DOHH2 (cell line): ENCODE results near the gene FOXN1.

Experiments
- H3F3A ChIP-seq: fragments of 200-600 bp; sonication (generic), shearing (Covaris generic); 2 replicates; pipeline ENCODE4 v1.6.0; 2016; ENCODE audit warnings: antibody characterized with exemption, mild to moderate bottlenecking; ENCODE audit not compliant: control insufficient read depth, insufficient read depth
- H3K27ac ChIP-seq: fragments of 200-600 bp; sonication (generic); 2 replicates; pipeline ENCODE4 v1.5.1; 2014; ENCODE audit warnings: low read depth, mild to moderate bottlenecking, low read length, moderate library complexity
- H3K27me3 ChIP-seq: fragments of 200-600 bp; sonication (generic); 2 replicates; pipeline ENCODE4 v1.6.1; 2014; ENCODE audit warnings: mild to moderate bottlenecking, low read length, mixed read lengths; ENCODE audit not compliant: control insufficient read depth
- H3K36me3 ChIP-seq: fragments of 200-600 bp; sonication (generic); 2 replicates; pipeline ENCODE4 v1.6.1; 2014; ENCODE audit warnings: mild to moderate bottlenecking, low read length, moderate library complexity, mixed read lengths; ENCODE audit not compliant: control insufficient read depth
- H3K4me1 ChIP-seq: fragments of 200-600 bp; sonication (generic); 2 replicates; pipeline ENCODE4 v1.6.1; 2014; ENCODE audit warnings: mild to moderate bottlenecking, low read length, mixed read lengths; ENCODE audit not compliant: control insufficient read depth
- H3K4me2 ChIP-seq: fragments of 200-600 bp; sonication (generic); 2 replicates; pipeline ENCODE4 v1.6.0; 2014; ENCODE audit warnings: mild to moderate bottlenecking, low read length, moderate library complexity
- H3K4me3 ChIP-seq: fragments of 200-600 bp; sonication (generic); 2 replicates; pipeline ENCODE4 v1.5.1; 2014; ENCODE audit warnings: mild to moderate bottlenecking, low read length, mixed read lengths
- H3K79me2 ChIP-seq: fragments of 200-600 bp; sonication (generic); 2 replicates; pipeline ENCODE4 v1.6.1; 2014; ENCODE audit warnings: mild to moderate bottlenecking, low read length, mixed read lengths; ENCODE audit not compliant: control insufficient read depth
- H3K9me2 ChIP-seq: fragments of 200-600 bp; sonication (generic); replicated peaks from 2 replicates; pipeline ENCODE4 v1.6.1; 2014; ENCODE audit warnings: mild to moderate bottlenecking, low read length, mixed read lengths; ENCODE audit not compliant: control insufficient read depth
- H3K9me3 ChIP-seq: fragments of 200-600 bp; sonication (generic); 2 replicates; pipeline ENCODE4 v1.6.1; 2014; ENCODE audit warnings: antibody characterized with exemption, low read length, mixed read lengths; ENCODE audit not compliant: control insufficient read depth, insufficient read depth
- H4K20me1 ChIP-seq: fragments of 200-600 bp; sonication (generic); 2 replicates; pipeline ENCODE4 v1.6.0; 2014; ENCODE audit warnings: low read depth, mild to moderate bottlenecking, antibody characterized with exemption, low read length, moderate library complexity; ENCODE audit not compliant: control insufficient read depth, insufficient read depth
- EZH2phosphoT487 ChIP-seq: fragments of 200-600 bp; sonication (generic); IDR thresholded peaks from 2 replicates; pipeline ENCODE4 v1.6.1; 2017; ENCODE audit warnings: borderline replicate concordance, mild to moderate bottlenecking, antibody characterized with exemption, low read length, moderate library complexity, mixed read lengths
- TF ChIP-seq, protein P1 (sequence below): fragments of 200-600 bp; sonication (generic); IDR thresholded peaks from one replicate; pipeline ENCODE4 v1.5.1; 2014; ENCODE audit warnings: antibody characterized with exemption, mild to moderate bottlenecking, low read depth, low read length; ENCODE audit not compliant: poor library complexity, severe bottlenecking

FOXN1 gene

DNA sequence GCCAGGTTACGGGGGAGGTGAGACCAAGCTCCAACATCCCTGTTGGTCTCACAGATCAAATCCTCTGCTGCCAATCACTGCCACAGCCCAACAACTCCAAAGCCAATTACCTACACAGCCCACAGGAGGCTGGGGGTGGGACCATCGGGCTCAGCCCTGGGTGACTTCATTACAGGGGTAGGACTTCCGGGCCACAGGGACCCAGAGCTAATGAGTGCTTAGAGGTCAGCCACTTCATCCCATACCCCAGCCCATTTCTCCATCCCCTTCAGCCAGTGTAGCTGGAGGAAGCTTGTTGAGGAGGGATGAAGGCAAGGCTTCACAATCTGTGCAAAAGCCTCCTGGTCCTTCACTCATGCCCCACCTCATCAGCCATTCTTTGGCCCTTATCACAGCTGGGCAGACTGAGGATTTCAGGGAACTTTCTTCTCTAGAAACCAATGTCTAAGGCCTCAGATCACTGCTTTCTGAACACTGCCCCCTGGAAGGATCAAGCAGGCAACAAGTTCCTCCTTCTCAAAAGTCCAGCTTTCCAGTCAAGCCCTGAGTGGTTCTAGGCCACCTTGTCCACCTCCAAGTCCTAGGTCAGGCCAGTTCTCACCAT, 5.8 kb downstream of the FOXN1 start:
- no peaks in the 10 kb centered on the region for H4K20me1 ChIP-seq
- H3K9me3 ChIP-seq = peaks cover 14% of the 10 kb centered on the region; the same call in 1 of the 2 replicates
- H3K4me3 ChIP-seq = no peak overlapping the region
- H3K4me2 ChIP-seq = no peak overlapping the region
- H3K36me3 ChIP-seq = no peaks in the 10 kb centered on the region
- no peaks in the 10 kb centered on the region for H3F3A ChIP-seq
- H3K27me3 ChIP-seq = peaks cover 11% of the 10 kb centered on the region
- H3K9me2 ChIP-seq = no peaks in the 10 kb centered on the region
- TF ChIP-seq, protein P1, sequence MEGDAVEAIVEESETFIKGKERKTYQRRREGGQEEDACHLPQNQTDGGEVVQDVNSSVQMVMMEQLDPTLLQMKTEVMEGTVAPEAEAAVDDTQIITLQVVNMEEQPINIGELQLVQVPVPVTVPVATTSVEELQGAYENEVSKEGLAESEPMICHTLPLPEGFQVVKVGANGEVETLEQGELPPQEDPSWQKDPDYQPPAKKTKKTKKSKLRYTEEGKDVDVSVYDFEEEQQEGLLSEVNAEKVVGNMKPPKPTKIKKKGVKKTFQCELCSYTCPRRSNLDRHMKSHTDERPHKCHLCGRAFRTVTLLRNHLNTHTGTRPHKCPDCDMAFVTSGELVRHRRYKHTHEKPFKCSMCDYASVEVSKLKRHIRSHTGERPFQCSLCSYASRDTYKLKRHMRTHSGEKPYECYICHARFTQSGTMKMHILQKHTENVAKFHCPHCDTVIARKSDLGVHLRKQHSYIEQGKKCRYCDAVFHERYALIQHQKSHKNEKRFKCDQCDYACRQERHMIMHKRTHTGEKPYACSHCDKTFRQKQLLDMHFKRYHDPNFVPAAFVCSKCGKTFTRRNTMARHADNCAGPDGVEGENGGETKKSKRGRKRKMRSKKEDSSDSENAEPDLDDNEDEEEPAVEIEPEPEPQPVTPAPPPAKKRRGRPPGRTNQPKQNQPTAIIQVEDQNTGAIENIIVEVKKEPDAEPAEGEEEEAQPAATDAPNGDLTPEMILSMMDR = no peak
- TF ChIP-seq EZH2phosphoT487 = no peak
- H3K79me2 ChIP-seq = no peaks in the 10 kb centered on the region
- H3K4me1 ChIP-seq = no peaks in the 10 kb centered on the region
- H3K27ac ChIP-seq = no peak overlapping the region

DNA sequence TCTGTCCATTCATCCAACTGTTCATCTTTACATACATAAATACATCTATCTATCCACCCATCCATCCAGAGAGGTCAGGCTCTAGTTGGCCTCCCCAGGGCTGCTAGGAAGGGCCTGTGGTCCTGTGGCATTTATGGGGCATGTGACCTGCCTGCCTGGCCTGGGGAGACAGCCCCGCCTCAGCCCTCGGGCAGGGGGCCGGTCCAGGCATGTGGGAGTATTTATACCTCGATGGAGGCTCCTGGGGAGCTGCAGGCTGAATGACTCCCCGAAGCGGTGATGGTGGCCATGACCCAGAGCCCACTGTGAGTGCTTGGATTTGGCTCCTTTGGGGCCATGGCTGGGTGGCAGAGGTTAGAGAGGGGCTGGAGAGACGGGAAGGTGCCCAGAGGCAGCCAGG, 7.3 kb downstream of the FOXN1 start:
- no peak overlapping the region for H3K4me2 ChIP-seq
- no peak overlapping the region for H3K27ac ChIP-seq

DNA sequence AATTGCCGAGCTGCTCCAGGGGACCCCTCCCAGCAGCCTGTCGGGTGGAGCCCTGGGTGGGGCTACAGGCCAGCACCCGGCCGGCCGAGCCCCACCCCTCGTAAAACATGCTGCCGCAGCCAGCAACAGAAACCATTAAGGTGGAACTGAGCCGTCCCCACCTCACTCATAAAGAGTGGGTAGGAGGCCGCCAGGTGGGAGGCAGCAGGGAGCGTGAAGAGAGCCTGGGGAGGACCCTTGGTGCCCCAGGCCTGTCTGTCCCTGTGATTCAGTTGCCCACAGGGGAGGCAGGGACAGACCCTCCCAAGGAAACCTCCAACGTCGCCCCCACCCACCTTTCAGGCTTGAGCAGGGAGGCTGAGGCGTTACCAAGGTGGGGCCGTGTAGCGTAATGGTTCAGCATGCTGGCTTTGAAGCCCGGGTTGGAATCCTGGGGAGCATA, 8.4 kb downstream of the FOXN1 start:
- no peaks in the 10 kb centered on the region for H3K79me2 ChIP-seq
- H3K36me3 ChIP-seq = no peaks in the 10 kb centered on the region
- H3K27me3 ChIP-seq = peaks cover 11% of the 10 kb centered on the region
- H3K4me2 ChIP-seq = no peak overlapping the region
- no peaks in the 10 kb centered on the region for H3F3A ChIP-seq
- H3K27ac ChIP-seq = no peak overlapping the region
- peaks cover 14% of the 10 kb centered on the region; the same call in 1 of the 2 replicates for H3K9me3 ChIP-seq
- no peak overlapping the region for H3K4me3 ChIP-seq
- no peaks in the 10 kb centered on the region for H3K4me1 ChIP-seq
- no peaks in the 10 kb centered on the region for H3K9me2 ChIP-seq
- no peak for TF ChIP-seq EZH2phosphoT487
- TF ChIP-seq, protein P1 = no peak
- no peaks in the 10 kb centered on the region for H4K20me1 ChIP-seq

More for the DNA sequence above, 7.3 kb downstream of the FOXN1 start:
- Histone ChIP-seq H3K79me2 (no peaks in the 10 kb centered on the region), H3K9me3 (peaks cover 14% of the 10 kb centered on the region; the same call in 1 of the 2 replicates), H3K9me2 (no peaks in the 10 kb centered on the region), H4K20me1 (no peaks in the 10 kb centered on the region), H3K36me3 (no peaks in the 10 kb centered on the region), H3K4me1 (no peaks in the 10 kb centered on the region), H3K4me3 (no peak overlapping the region), H3K27me3 (peaks cover 11% of the 10 kb centered on the region), H3F3A (no peaks in the 10 kb centered on the region)
- no peak for TF ChIP-seq EZH2phosphoT487
- TF ChIP-seq, protein P1 = no peak
